Measurements from ENCODE around the gene PSMD12.
A peak's percentile ranks its signal among the peaks of the same experiment; 100 is the strongest.
"Not testable (repeated sequence)": the region's sequence is repeated elsewhere in the genome, so short reads cannot be mapped to it uniquely, and the experiment has no call there.

PSMD12 gene

DNA sequence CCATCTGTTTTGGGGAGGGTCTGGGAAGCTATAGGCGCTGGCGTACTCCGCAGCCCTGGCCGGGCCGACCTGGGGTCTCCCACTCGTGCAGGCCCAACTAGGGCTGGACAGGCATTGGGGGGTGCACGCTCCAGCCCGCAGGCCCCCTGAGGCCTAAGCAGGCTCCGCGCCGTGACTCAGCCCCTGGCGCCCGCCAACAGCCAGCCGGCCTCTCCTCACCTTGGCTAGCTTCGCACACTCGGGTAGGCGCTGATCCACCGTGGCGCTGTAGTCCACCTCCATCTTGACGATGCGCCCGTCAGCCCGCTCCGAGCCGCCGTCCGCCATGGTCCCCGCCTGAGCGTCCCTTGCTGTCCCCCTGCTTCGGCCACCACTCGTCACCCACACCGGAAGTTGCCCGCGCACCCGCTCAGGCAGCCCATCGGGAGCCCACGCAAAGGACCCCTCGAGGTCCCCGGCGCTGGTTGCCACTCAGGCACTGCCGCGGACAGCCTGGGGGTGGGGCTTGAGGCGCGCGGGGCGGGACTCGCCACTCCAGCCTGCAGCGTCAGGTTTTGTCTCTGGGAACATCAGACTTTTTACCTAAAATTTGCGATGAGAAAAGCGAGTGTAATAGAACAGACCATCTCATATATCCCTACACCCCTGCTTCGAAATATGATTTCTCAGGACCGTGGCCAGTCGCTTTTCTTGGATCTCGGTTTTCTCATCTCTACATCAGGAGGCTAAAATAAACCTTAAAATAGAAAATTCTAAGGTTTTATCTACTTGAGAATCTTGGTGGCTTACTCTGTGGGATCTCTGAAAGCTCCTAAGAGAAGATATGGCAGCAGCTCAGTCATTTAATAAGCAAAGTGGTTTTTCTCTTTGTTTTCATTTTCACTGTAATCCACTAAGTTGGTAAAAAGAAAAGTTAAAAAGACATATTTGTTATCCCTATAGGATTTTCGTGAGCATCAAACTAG is at the start of gene PSMD12:
PSMD12 (minus strand) TSS at position 385 of the 965 bp plus-strand sequence; CDS start at position 327, 58 bp downstream.
- DNase-seq, result peak; percentile 96

DNA sequence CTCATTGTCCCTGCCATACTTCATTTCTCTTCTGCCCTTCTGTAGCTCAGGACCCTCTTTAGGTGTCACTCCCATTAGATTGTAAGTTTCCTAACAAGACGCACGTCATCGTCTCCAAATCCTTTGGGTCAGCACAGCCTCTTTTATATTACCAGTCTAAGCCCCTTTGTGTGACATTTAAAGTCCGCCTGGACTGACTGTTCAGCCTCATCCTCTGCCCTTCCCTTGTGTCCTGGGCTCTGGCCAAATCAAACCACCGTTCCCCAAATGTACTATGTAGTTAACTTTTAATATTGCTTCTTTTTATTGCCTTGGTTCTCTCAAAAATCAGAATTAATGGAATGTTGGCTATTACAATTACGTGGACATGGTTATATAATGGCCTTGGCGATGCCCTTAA is 48.9 kb upstream of the PSMD12 start:
- no peak for DNase-seq

DNA sequence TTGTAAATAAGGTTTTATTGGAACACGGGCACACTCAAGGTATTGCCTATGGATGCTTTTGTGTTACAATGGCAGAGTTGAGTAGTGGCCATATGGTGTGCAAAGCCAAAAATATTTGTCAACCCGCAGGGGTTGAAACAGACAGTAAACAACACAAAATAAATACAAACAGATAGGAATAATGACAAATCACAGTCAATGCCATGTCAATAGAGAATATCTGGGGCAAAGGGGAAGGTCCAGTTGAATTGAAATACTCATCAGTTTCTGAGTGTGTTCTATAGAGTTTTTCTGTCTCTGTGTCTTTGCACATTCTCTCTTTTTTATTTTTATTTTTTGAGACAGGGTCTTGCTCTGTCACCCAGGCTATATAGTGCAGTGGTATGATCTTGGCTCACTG is 48.2 kb upstream of the PSMD12 start:
- DNase-seq, result no peak

DNA sequence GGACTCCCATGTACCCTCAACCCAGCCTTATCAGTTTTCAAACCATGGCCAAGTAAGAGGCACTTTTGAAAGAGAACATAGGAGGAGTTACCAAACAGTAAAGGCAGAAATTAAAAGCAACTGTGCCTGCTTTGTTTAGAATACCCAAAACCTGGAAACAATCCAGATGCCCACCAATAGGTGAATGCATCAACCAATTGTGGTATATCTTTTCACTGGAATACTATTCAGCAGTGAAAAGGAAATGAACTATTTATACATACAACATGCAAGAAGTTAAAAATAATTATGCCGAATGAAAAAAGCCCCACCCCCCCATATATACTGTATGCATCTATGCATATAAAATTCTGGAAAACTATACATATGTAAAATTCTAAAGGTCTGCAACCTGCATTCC is 47.8 kb upstream of the PSMD12 start:
- no peak for DNase-seq

DNA sequence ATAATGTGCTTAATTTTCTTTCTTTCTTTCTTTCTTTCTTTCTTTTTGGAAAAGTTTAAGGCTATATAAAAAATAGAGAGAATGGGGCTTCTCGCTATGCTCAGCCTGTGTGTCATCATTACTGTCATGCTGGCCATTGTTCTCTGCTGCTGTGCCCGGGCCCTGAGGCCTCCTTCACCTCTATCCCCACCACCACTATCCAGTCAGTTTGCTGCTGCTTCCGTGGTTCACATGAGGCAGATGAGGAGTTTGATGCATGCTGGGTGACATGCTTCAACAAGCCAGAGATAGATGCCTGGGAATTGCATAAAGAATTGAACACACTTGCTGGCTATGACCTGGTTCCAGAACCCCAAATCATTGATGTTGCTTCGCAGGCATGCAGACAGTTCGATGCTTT is 47.0 kb upstream of the PSMD12 start:
- DNase-seq, result no peak

DNA sequence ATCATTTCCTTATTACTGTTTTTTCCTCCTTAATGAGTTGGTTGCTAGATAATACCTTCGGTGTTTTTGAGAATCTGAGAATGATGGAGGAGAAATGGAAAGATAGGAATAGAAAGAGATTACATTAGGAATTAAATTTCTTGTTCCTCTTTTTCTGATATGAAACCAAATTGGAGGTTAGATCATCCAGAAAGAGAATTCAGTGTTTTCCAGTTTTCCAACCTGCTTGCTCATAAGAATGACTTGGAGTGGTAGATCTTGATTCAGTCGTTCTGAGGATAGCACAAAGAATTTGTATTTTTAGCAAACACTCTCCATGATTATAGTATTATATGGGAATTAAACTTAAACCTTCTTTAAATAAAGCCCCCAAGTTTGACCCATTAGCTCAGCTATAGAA is 46.6 kb upstream of the PSMD12 start:
- no peak for DNase-seq

DNA sequence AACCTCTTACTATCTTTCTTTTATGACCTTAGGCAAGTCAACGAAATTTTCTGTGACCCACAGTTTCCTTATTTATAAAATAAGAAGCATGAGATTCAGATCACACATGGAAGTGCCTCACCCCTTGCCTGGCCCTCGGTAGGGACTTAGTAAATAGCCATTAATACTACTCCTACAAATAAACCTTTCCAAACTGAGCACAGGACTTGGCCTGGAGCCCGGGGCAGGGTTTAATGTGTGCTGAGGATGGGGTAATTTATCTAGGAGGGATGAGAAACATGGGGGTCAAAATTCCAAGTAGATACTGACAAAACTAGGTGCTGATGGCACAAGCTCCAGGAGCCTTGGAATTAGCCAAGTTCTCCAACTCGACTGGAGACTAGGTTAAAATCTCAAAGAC is 45.7 kb upstream of the PSMD12 start:
- DNase-seq, result no peak

DNA sequence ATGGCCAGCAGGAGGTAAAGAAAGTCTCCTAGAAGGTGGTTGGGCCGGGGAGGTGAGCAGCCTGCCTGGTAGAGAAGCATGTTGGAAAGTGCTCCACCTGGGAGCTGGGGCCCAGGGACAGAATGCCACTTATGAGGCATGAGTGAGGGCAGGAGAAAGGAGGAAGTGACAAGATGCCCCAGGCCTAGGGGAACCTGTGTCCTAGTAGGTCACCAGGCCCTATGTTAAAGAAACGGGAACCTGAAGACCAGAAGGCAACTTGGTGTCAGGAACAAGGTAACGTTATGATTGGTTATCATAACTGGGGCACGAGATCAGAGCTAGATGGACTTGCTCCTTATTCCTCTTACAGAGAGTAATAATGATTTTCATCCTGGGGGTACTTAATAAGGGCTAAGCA is 45.0 kb upstream of the PSMD12 start:
- DNase-seq, result no peak

DNA sequence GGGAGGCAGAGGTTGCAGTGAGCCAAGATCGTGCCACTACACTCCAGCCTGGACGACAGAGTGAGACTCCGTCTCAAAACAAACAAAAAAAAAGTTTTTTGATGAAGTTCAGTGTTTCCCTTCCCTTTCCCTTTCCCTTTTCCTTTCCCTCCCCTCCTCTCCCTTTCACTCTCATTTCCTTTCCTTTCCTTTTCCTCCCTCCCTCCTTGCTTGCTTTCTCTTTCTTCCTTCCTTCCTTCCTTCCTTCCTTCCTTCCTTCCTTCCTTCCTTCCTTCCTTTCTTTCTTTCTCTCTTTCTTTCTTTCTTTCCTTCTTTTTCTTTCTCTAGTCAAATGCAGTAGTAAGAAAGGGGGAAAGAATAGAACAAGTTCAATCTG is 42.1 kb upstream of the PSMD12 start:
- DNase-seq, result not testable (repeated sequence)

DNA sequence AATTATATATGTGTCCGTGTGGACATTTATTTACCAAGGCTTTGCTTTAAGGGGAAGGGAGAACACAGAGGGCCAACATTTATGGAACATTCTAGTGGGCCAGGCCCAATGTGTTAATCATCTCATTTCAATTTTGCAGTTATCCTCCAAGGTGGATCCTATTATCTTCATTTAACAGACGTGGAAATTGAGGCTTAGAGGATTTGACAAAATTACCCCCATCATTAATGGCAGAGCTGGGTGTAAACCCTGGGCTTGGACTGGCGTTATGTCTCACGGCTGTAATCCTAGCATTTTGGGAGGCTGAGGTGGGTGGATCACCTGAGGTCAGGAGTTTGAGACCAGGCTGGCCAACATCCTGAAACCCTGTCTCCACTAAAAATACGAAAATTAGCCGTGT is 37.1 kb upstream of the PSMD12 start:
- no peak for DNase-seq

DNA sequence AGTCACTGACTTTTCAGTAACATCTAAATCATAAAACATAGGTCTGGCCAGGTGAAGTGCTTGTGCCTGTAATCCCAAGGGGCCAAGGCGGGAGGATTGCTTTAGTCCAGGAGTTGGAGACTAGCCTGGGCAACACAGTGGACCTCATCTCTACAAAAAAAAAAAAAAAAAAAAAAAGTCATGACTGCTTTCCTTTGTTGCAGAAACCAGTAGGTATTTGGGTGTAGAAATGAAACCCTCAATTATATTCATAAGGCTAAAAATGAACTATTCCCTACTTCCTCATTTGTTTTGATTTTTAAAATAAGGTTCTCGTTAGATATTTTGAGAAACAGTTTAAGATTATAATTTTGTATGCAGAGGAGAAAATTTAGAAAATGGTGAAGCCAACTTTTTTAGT is 36.7 kb upstream of the PSMD12 start:
- no peak for DNase-seq

DNA sequence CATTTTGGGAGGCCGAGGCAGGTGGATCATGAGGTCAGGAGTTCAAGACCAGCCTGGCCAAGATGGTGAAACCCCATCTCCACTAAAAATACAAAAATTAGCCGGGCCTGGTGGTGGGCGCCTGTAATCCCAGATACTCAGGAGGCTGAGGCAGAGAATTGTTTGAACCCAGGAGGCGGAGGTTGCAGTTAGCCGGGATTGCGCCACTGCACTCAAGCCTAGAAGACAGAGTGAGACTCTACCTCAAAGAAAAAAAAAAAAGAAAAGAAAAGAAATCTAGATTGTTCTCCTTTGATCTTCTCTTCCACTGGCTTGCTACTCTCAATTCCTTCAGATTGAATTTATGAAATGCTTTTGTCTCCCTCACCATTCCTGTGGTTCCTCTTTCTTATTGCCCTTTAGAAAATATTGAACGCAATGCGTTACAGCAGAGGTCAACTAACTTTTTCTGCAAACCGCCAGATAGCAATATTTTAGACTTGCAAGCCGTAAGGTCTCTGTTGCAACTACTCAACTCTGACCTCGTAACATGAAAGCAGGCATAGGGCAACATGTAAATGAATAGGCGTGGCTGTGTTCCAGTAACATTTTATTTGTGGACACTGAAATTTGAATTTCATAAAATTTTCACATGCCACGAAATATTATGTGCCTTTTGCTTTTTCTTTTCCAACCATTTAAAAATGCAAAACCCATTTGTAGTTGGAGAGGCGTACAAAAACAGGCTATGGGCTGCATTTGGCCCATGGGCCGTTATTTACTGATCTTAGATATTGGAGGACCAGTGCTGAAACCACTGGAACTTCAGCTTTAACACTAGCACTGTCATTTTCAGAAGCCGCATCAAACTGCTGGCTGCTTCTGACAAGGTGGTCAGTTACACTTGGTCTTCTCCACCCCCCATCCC is 35.5 kb upstream of the PSMD12 start:
- no peak for DNase-seq

DNA sequence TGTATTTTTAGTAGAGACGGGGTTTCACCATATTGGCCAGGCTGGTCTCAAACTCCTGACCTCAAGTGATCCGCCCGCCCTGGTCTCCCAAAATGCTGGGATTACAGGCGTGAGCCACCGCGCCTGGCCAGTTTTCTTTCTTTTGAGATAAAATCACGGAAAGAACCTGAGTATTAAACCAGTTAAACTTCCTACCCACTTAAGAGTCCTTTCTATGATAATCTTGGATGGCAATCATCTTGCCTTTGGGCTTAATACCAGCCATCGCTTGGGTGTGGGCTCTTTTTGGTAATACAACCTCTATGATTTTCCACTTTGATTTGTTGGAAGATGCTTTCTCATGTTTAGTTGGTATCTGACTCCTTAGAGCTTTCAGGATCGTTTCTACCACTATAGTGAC is 34.7 kb upstream of the PSMD12 start:
- DNase-seq, result no peak

DNA sequence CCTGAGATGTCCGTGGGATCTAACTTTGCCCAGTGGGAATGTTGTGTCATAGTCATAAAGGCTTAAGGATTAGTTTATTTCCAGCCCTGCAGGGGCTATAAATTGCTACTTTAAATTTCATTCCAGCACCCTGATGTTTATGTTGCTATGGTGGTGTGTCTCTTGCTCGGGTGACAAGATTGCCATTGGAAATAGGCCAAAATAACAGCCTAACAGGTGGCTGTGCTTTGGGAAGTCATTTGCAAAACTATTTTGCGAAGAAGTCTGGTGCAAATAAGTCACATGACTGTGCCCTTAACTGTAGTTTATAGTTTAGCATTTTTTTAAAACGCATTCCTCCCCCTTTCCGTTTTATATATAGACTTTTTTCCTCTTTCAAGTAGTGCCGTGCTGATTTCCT is 33.8 kb upstream of the PSMD12 start:
- no peak for DNase-seq

DNA sequence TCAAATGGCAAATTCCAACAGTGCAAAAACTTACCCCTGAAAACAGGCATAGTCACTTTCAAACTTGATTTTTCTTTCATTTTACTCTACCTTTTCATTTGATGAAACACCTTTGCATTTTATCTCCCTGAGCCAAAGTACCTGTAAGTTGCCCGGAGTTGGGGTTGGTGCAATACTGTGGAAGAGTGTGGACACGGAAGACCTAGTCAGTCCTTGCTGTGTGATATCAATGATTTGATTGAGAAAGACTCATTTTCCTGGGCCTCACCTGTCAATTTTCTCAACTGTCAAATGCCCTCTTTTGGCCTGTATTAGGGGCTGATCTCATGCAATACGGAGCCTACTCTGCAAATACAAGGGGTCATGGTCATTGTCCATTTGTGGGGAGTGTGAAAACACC is 33.3 kb upstream of the PSMD12 start:
- no peak for DNase-seq

DNA sequence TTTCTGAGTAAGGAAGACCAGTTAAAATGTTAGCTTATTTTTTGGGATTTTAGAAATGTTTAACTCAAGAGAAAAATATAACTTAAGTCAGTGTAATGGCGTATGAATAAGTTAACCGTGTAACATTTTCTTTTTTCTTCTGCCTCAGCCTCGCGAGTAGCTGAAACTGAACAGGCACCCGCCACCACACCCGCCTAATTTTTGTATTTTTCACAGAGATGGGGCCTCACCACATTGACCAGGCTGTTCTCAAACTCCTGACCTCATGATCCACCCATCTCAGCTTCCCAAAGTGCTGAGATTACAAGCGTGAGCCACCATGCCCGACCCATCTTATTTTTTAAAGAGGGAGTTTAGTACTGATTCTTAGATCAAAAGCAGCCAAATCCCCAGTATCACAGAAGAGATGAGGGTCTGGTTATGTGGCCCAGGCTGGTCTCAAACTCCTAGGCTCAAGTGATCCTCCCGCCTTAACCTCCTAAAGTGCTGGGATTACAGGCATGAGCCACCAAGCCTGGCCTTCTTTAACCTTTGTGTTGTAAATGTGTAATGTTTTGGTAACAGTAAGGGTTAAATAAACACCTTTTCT is 27.5 kb upstream of the PSMD12 start:
- DNase-seq, result no peak

DNA sequence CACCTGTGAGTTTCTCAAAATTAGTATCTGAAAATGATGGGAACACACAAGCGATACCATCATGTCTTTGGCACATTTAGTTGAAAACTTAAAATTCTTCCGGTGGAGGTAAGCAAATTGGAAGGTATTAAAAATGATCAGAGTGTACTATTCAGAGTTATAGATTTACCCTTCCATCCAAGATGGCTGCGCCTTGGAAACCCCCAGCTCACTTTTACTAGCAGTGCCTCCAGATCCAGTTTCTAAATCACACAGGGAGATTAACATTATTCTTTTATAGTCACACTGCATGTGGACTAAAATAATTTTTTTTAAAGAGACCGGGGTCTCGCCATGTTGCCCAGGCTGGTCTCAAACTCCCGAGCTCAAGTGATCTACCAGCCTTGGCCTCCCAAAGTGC is 25.7 kb upstream of the PSMD12 start:
- no peak for DNase-seq

DNA sequence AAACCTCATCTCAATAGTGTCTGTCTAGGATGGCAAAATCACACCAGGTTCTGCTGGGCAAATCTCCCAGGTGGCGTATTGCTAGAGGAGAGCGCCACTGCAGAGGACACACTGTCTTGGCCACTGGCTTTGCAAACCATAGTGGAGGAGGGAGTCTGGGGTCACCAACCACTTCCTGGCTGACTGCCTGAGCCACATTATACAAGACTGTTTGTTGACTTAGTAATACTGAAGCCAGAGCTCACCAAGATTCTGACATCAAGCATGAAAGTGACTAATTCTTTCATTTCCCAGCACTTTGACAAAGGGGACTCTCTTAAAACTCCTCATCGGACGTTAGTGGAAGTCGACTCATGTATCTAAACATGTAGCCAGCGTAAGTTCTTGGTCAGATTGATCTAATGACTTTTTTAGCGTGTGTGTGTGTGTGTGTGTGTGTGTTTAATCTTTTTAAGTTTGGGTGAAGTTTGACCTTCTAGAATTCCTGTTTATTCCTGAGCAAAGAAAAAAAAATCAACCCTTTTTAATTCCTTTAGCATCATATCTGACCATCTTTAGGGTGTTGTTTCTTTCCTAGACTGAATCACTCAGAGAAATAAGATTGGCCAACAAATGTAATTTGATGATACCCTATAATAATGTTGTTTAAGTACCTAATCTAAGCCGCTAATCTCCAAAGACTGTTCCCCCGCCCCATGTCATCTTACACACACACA is 24.4 kb upstream of the PSMD12 start:
- peak; percentile 46 for DNase-seq

DNA sequence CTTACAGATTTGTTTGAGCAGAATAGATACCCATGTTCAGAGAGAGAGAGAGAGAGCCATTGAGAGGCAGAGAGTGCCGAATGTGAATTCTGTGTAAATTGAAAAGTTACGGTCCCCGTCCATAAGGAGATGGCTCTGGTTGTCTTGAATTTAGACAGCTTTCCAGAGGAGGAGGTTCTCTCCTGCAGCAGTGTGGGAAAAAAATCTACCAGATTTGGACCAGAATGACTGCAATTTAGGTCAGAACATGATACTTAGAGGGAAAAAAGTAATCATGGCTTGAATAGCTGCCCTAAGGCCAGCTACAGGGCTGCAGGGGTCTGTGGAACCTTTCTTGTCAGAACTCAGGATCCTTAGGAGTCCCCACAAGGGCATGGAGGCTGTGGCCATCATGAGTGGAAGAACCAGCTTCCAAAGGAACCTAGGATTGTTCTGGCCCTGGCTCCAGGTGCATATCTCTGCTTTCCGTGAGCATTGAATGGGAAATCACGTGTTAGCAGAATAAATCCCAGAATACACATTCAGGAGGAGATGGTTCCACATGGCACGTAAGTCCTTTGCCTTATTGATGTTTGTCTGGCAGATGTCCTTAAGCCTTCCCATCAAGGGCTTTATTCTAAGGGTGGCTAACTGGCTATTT is 23.7 kb upstream of the PSMD12 start:
- DNase-seq, result no peak

DNA sequence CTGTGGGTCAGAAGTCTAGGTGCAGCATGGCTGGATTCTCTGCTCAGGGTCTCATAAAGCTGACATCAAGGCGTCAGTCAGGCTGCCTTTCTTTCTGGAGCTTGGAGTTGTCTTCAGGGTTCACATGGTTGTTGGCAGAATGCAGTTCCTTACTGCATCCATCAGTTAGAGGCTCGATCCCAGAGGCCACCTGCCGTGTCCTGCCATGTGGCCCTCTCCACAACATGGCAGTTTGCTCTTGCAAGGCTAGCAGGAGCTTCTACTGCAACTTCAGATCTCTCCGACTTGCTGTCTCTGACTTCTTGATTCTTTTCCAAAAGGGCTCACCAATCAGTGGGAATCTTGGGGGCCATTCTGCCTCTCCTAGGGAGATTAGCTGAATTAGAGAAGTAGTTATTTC is 22.6 kb upstream of the PSMD12 start:
- no peak for DNase-seq

DNA sequence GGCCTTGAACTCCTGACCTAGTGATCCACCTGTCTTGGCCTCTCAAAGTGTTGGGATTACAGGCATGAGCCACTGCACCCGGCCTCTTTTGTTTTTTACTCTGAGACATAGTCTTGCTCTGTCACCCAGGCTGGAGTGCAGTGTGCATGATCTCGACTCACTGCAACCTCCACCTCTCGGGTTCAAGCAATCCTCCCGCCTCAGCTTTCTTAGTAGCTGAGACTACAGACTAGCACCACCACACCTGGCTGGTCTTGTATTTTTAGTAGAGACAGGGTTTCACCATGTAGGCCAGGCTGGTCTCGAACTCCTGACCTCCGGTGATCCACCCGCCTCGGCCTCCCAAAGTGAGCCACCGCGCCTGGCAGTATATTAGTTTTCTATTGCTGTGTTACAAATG is 22.2 kb upstream of the PSMD12 start:
- DNase-seq, result not testable (repeated sequence)

DNA sequence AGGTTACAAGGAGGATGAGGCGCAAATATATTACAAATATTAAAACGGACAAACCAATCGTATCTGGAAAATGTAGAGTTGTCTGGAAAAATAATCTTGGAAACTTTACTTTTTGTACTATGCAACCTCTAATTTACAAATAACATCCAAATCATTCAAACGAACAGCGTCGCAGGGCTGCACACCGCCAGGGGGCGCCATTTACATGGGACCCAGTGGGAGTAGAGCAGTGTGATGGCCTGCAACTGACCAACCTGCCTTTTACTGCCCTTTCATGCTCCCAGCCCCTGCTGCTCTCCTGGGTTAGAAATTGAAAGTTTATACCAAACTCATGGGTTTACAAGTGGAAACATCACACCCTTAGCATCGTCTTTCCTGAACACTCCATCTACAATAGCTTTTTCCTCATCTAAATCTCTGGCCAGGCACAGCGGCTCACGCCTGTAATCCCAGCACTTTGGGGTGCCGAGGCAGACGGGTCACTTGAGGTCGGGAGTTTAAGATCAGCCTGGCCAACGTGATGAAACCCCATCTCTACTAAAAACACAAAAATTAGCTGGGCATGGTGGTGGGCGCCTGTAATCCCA is 20.7 kb upstream of the PSMD12 start:
- no peak for DNase-seq

Measured in right hindlimb (tissue), 1 donor.